Lung (tissue), 12 donors: ENCODE results near the gene ESRRB. TPM values are rescaled to one million over a fixed set of nuclear protein-coding genes. Genes with fewer than 3 reads are reported as not detected.

Source experiments
- ATAC-seq: fragments of 200-7000 bp; cut with Tn5 transposase; one replicate; pipeline ENCODE4 v1.9.1; 2020; ENCODE audit warnings: moderate number of reproducible peaks; ENCODE audit not compliant: insufficient read depth, low FRiP score
- DNase-seq, 3 donors: peaks; one replicate each; pipeline ENCODE4 v3.0.0-alpha.2; 2013 to 2017
- H3K27ac ChIP-seq, 2 donors: one replicate each; pipeline ENCODE4 v1.5.1; 2013; ENCODE audit warnings: mild to moderate bottlenecking in 2 of 2, moderate library complexity in 2 of 2, control low read depth in 1 of 2, inconsistent platforms in 1 of 2, low read depth in 1 of 2, low read length in 1 of 2
- H3K27me3 ChIP-seq, 3 donors: one replicate each; pipeline ENCODE4 v1.5.1; 2013; ENCODE audit warnings: low read length in 2 of 3; ENCODE audit not compliant: control insufficient read depth in 3 of 3, insufficient read depth in 3 of 3
- H3K36me3 ChIP-seq, 4 donors: one replicate each; pipeline ENCODE4 v1.5.1; 2013; ENCODE audit warnings: low read length in 4 of 4, mild to moderate bottlenecking in 1 of 4, moderate library complexity in 1 of 4; ENCODE audit not compliant: control insufficient read depth in 4 of 4, insufficient read depth in 4 of 4
- H3K4me1 ChIP-seq, 5 donors: one replicate each; pipeline ENCODE4 v1.5.1; 2013; ENCODE audit warnings: low read length in 5 of 5, mild to moderate bottlenecking in 2 of 5, moderate library complexity in 1 of 5; ENCODE audit not compliant: control insufficient read depth in 5 of 5, insufficient read depth in 5 of 5
- H3K4me3 ChIP-seq: one replicate; pipeline ENCODE4 v1.5.1; 2013; ENCODE audit warnings: mild to moderate bottlenecking, control low read depth, moderate library complexity
- H3K9ac ChIP-seq, 2 donors: one replicate each; pipeline ENCODE4 v1.5.1; 2013; ENCODE audit warnings: low read length in 2 of 2, control low read depth in 1 of 2; ENCODE audit not compliant: insufficient read depth in 1 of 2
- H3K9me3 ChIP-seq, 4 donors: one replicate each; pipeline ENCODE4 v1.5.1; 2013; ENCODE audit warnings: low read length in 3 of 4, mild to moderate bottlenecking in 1 of 4, moderate library complexity in 1 of 4; ENCODE audit not compliant: control insufficient read depth in 4 of 4, insufficient read depth in 3 of 4
- WGBS, 2 donors: extraction: QIAGEN DNeasy Blood & Tissue Kit; methylation state at CpG; one replicate each; pipeline ENCODE4 v1.1.7; 2013; 5-methylcytosine and 5-hydroxymethylcytosine counted together
- polyA plus RNA-seq, 2 donors: library from polyadenylated mRNA; stranded (reverse); fragments of 200-250 nt; gene quantifications; one replicate each; pipeline ENCODE4 v1.2.1, GENCODE V29; 2013
- total RNA-seq, 2 donors: library from RNA; depleted of rRNA in 1 of 2; stranded (reverse); fragments of >200 nt in 1 of 2; gene quantifications; one replicate each; pipeline ENCODE4 v1.2.1, GENCODE V29; 2014 to 2021
- TF ChIP-seq, protein P1 (sequence below): IDR thresholded peaks from 2 replicates; pipeline ENCODE4 v1.5.1; 2012; ENCODE audit warnings: mild to moderate bottlenecking; ENCODE audit errors: control extremely low read depth, extremely low read depth
- donor health status: control.
- donor health status: control.
- donor health status: Bipolar disorder and iron deficiency.
- donor health status: healthy.
- donor health status: DM: yes; HTN: yes; CAD: no.

Gene ESRRB
- total and polyA plus RNA-seq, 4 donors = 0.02 to 0.26 (median 0.18) TPM

GRCh38 chr14:76457841-76458240 is 81.9 kb downstream of the ESRRB start:
- no peak overlapping the region for H3K27ac ChIP-seq
- no peak for ATAC-seq
- H3K9ac ChIP-seq = no peak overlapping the region
- no peaks in the 10 kb centered on the region for H3K36me3 ChIP-seq
- TF ChIP-seq, protein P1, sequence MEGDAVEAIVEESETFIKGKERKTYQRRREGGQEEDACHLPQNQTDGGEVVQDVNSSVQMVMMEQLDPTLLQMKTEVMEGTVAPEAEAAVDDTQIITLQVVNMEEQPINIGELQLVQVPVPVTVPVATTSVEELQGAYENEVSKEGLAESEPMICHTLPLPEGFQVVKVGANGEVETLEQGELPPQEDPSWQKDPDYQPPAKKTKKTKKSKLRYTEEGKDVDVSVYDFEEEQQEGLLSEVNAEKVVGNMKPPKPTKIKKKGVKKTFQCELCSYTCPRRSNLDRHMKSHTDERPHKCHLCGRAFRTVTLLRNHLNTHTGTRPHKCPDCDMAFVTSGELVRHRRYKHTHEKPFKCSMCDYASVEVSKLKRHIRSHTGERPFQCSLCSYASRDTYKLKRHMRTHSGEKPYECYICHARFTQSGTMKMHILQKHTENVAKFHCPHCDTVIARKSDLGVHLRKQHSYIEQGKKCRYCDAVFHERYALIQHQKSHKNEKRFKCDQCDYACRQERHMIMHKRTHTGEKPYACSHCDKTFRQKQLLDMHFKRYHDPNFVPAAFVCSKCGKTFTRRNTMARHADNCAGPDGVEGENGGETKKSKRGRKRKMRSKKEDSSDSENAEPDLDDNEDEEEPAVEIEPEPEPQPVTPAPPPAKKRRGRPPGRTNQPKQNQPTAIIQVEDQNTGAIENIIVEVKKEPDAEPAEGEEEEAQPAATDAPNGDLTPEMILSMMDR = no peak
- H3K9me3 ChIP-seq = peaks cover 0 to 3% (median 0%) of the 10 kb centered on the region in 4 donors
- H3K4me3 ChIP-seq = no peak overlapping the region
- no peak for DNase-seq
- H3K4me1 ChIP-seq = peaks cover 0 to 4% (median 0%) of the 10 kb centered on the region in 5 donors
- 80 to 84% methylated on average over 5 of the region's 5 CpGs for WGBS, 2 donors
- no peaks in the 10 kb centered on the region for H3K27me3 ChIP-seq

GRCh38 chr14:76461886-76462285 is 85.9 kb downstream of the ESRRB start:
- ATAC-seq (no peak), DNase-seq (no peak)
- Histone ChIP-seq H3K27me3 (no peaks in the 10 kb centered on the region), H3K4me3 (no peak overlapping the region), H3K9ac (no peak overlapping the region), H3K36me3 (no peaks in the 10 kb centered on the region), H3K4me1 (peaks cover 0 to 4% (median 0%) of the 10 kb centered on the region in 5 donors), H3K27ac (no peak overlapping the region), H3K9me3 (no peaks in the 10 kb centered on the region)
- WGBS, 2 donors = 92 to 95% methylated on average over 4 of the region's 4 CpGs
- TF ChIP-seq, protein P1 = no peak

- Histone ChIP-seq H3K4me1 (peaks cover 0 to 4% (median 0%) of the 10 kb centered on the region in 5 donors), H3K36me3 (no peaks in the 10 kb centered on the region), H3K9me3 (no peaks in the 10 kb centered on the region), H3K9ac (no peak overlapping the region), H3K4me3 (no peak overlapping the region), H3K27ac (no peak overlapping the region), H3K27me3 (no peaks in the 10 kb centered on the region)
- TF ChIP-seq, protein P1 = no peak
- no peak for DNase-seq
- no peak for ATAC-seq
- WGBS, 2 donors = 95 to 99% methylated on average over 10 to 11 of the region's 11 CpGs
These were observed 86.4 kb downstream of the ESRRB start for GRCh38 chr14:76462330-76462729.

GRCh38 chr14:76463105-76463504 is 87.2 kb downstream of the ESRRB start:
- 78 to 85% methylated on average over 3 to 4 of the region's 4 CpGs for WGBS, 2 donors
- TF ChIP-seq, protein P1 = no peak
- Histone ChIP-seq H3K27ac (no peak overlapping the region), H3K4me3 (no peak overlapping the region), H3K4me1 (peaks cover 0 to 8% (median 0%) of the 10 kb centered on the region in 5 donors), H3K9me3 (no peaks in the 10 kb centered on the region), H3K36me3 (no peaks in the 10 kb centered on the region), H3K9ac (no peak overlapping the region), H3K27me3 (no peaks in the 10 kb centered on the region)
- DNase-seq (no peak), ATAC-seq (no peak)
